Left ventricle myocardium inferior (tissue), 1 donor: ENCODE data around the gene STX1B. TPM values are rescaled to one million over a fixed set of nuclear protein-coding genes. Genes with fewer than 3 reads are reported as not detected.

Experiments used
- DNase-seq: peaks from one replicate; pipeline ENCODE4 v3.0.0-alpha.2; 2020
- H3K27ac ChIP-seq: fragments of 200-600 bp; replicated peaks from 2 replicates; pipeline ENCODE4 v1.8.0; 2021
- H3K27me3 ChIP-seq: fragments of 200-600 bp; 2 replicates; pipeline ENCODE4 v1.8.0; 2021; ENCODE audit warnings: low read depth
- H3K36me3 ChIP-seq: fragments of 200-600 bp; 2 replicates; pipeline ENCODE4 v1.8.0; 2021
- H3K4me1 ChIP-seq: fragments of 200-600 bp; 2 replicates; pipeline ENCODE4 v1.8.0; 2021
- H3K4me3 ChIP-seq: fragments of 200-600 bp; 2 replicates; pipeline ENCODE4 v1.8.0; 2021; ENCODE audit warnings: mild to moderate bottlenecking, moderate library complexity
- H3K9me3 ChIP-seq: fragments of 200-600 bp; replicated peaks from 2 replicates; pipeline ENCODE4 v1.8.0; 2021
- CTCF ChIP-seq: fragments of 200-600 bp; IDR thresholded peaks from 2 replicates; pipeline ENCODE4 v1.8.0; 2021; ENCODE audit warnings: antibody characterized with exemption, mild to moderate bottlenecking, borderline replicate concordance
- intact Hi-C: fragments of 100-400 bp; cut with micrococcal nuclease; formaldehyde crosslinking; loops from one replicate; pipeline ENCODE4 v1.11.0; 2022
- total RNA-seq: library from RNA; stranded (reverse); fragmentation: NEBNext Ultra II Directional; extraction: Animal tissue kit (Norgen Biotek cat#: 25700); gene quantifications from one replicate; pipeline ENCODE4 v1.2.1, GENCODE V29; 2021
- donor health status: DM: no; HTN: yes; CAD: no; lungs with severe emphysema.

STX1B gene
- total RNA-seq, 1 donor from 2014 or later = 0.77 TPM

DNA sequence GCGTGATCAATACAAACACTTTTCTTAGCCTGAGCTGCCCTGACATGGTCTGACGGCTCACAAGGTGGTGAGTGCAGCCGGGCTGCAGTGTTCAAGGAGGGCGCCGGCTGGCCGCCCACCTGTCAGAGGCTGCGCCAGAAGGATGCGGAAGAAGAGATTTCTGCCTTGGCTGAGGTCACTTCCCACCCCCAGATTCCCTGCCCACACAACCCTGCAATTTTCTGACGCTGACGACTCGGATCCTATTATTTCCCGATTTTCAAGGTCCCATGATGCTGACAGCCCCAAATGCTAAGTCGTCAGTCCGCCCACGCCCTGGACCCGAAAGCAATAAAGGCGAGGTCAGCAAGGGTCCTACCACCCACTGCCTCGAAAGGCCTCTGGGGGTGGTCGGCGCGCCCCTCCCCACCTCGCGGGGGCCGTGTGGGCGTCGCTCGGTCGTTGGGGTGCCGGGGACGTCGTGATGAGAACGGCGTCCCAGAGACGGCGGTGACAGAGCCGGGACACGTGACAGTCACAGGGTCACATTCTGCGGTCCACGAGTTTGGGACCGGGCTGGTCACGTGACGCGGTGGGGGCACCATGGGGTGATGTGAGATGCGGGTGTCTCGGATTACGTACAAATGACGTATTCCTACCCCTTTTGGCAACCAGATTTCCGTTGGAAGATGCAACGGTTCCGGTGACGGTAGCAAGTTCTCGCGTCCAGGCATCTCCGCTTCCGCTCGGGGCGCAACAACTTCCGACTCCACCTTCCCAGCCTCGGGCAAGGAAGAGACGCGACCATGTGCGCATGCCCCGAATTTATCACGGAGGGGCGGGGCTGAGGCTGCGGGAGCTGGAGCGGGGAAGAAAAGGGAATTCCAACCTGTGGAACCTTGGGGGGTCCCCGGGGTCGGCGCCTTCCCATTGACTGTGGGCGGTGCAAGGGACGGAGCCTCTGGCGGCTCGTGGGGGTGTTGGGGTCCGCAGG, 22.6 kb upstream of the STX1B start, which contains the start of gene STX4:
Gene STX4 (plus strand): TSS at position 823 of the 973 bp plus-strand sequence. CDS start 248 bp downstream, outside the sequence.
- Histone ChIP-seq H3K36me3 (peaks cover 30% of the 10 kb centered on the region), H3K27me3 (no peaks in the 10 kb centered on the region), H3K27ac (peak within 1 kb of the TSS; percentile 92), H3K9me3 (no peaks in the 10 kb centered on the region), H3K4me3 (peak within 1 kb of the TSS; percentile 92), H3K4me1 (peaks cover 41% of the 10 kb centered on the region)
- DNase-seq = peak; percentile 98
- no peak for TF ChIP-seq CTCF
- intact Hi-C loops = loop anchor here (5.0 kb wide), 1 partner anchor 39 kb away; the partner anchor contains the start of genes ZNF646 and ZNF668

DNA sequence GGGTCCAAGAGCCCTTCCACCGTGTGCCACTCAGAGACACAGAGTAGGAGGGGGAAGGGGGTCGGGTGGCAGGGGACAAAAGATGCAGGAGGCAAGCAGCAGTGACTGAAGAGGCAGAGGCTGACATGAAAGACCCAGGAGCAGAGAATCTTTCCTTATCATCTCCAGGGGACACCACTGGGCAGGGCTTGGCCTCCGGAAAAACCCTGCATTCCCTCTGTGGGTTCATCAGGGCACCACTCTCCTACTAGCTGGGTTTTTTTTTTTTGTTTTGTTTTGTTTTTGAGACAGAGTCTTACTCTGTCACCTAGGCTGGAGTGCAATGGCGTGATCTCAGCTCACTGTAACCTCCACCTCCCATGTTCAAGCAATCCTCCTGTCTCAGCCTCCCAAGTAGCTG, 20.8 kb upstream of the STX1B start:
- H3K4me1 ChIP-seq = peaks cover 37% of the 10 kb centered on the region
- H3K36me3 ChIP-seq = peaks cover 17% of the 10 kb centered on the region
- H3K27ac ChIP-seq = no peak overlapping the region
- H3K9me3 ChIP-seq = no peaks in the 10 kb centered on the region
- TF ChIP-seq CTCF = no peak
- H3K27me3 ChIP-seq = no peaks in the 10 kb centered on the region
- intact Hi-C loops = loop anchor here (5.0 kb wide), 1 partner anchor 41 kb away; the partner anchor contains the start of genes ZNF646 and ZNF668
- no peak for DNase-seq
- no peak overlapping the region for H3K4me3 ChIP-seq

GRCh38 chr16:31029272-31029671, 18.8 kb upstream of the STX1B start:
- Histone ChIP-seq H3K9me3 (no peaks in the 10 kb centered on the region), H3K27me3 (no peaks in the 10 kb centered on the region), H3K27ac (no peak overlapping the region), H3K4me3 (no peak overlapping the region), H3K36me3 (no peaks in the 10 kb centered on the region), H3K4me1 (peaks cover 20% of the 10 kb centered on the region)
- intact Hi-C loops = no loop called here
- no peak for TF ChIP-seq CTCF
- no peak for DNase-seq

DNA sequence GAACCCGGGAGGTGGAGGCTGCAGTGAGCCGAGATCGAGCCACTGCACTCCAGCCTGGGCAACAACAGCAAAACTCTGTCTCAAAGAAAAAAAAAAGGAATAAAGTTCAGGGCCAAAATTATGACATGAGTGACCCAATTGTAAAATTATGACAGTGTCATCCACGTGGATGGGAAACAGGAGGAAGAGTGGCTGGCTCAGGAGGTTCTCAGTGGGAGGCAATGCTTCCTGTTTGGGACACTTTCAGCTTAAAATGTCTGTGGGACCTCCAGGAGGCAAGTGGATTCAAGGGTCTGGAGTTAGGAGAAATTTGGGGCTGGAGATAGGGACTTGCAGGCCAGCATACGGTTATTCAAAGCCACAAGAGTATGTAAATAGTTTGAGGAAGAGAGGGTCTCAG, 14.9 kb upstream of the STX1B start:
- intact Hi-C loops = no loop called here
- Histone ChIP-seq H3K36me3 (no peaks in the 10 kb centered on the region), H3K27me3 (no peaks in the 10 kb centered on the region), H3K4me1 (peaks cover 10% of the 10 kb centered on the region), H3K9me3 (no peaks in the 10 kb centered on the region), H3K27ac (no peak overlapping the region), H3K4me3 (no peak overlapping the region)
- no peak for DNase-seq
- no peak for TF ChIP-seq CTCF

DNA sequence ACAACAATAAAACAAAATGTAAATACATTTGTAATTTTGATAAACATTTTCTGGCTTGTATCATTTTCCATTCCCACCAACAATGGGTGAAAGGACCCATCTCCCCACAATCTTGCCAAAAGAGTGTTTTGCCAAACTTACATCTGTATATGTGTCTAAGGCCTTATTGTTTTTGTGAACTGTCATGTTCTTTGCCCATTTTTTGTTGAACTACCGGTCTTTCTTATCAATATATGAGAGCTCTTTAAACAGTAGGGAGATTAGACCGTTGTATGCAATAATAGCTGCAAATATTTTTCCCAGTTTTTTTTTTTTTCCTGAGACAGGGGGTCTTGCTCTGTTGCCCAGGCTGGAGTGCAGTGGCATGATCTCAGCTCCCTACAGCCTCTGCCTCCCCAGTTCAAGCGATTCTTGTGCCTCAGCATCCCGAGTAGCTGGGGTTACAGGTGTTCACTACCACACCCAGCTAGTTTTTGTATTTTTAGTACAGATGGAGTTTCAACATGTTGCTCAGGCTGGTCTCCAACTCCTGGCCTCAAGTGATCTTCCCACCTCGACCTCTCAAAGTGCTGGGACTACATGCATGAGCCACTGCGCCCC, 13.3 kb upstream of the STX1B start:
- Histone ChIP-seq H3K4me3 (no peak overlapping the region), H3K4me1 (peaks cover 10% of the 10 kb centered on the region), H3K27ac (no peak overlapping the region), H3K9me3 (no peaks in the 10 kb centered on the region), H3K27me3 (no peaks in the 10 kb centered on the region), H3K36me3 (no peaks in the 10 kb centered on the region)
- TF ChIP-seq CTCF = no peak
- DNase-seq = no peak
- intact Hi-C loops = no loop called here
